NCI-H2107 treated with DMSO at 0.1 percent for 48 hours (cell line): ENCODE results near the gene RAD51B.
"Not testable (repeated sequence)": the region's sequence is repeated elsewhere in the genome, so short reads cannot be mapped to it uniquely, and the experiment has no call there.

Experiments
- DNase-seq: peaks from one replicate; lab custom pipeline; 2025; ENCODE audit not compliant: unreplicated experiment; lab: John Stamatoyannopoulos, UW

Gene RAD51B

DNA sequence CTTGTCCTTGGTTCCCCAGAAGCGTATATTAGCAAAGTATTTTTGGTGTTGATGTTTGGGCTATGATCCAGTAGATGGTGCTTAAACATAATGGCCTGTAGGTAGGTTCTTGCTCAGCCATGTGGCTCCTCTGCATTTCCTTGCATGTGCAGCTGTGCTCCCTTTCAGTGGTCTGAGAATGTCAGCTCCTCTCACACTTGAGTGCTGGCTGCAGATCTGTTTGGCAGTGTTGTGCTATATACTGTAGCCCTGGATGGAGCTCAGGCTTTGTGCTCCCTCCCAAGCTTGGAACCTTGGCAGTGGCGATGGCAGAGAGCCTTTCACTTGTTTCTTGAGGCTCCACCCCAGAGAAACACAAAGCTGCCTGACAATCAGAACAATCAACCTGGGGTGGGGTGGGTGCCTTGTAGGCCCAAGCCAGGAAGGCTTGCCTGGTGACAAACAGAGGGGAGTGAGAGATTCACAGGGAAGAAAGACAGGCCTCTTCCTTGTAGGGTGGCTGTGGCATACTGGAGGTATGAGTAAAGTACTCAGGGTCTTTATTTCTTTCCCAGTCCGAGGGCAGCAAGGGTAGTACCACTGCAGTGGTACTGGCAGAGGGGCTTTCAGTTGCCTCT is 255.3 kb downstream of the RAD51B start:
- DNase-seq = no peak

DNA sequence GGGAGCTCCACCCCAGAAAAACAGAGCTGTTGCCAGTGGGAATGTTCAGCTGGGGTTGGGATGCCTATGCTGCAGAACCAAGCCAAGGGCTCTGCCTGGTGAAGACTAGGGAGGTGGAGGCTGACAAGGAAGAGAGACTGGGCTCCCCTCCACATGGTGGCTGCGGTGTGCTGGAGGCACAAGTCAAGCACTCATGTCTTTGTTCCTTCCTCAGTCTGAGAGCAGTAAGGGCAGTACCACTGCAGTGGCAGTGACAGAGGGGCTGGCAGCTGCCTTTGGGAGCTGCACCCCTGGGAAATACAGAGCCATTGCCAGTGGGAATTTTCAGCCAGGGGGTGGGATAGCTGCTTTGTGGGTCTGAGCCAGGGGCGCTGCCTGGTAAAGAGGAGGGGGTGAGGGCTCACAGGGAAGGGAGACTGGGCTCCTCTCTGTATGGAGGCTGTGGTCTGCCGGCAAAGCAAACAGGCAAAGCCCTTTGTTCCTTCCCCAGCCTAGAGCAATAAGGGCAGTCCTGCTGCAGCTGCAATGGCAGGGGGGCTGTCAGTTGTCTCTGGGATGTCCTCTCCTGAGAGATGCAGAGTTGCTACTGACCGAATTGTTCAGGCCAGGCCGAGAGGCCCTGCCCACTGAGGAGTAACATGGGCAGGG is 255.9 kb downstream of the RAD51B start:
- no peak for DNase-seq

- DNase-seq = no peak
Measured at GRCh38 chr14:68076451-68076850, 256.9 kb downstream of the RAD51B start.

DNA sequence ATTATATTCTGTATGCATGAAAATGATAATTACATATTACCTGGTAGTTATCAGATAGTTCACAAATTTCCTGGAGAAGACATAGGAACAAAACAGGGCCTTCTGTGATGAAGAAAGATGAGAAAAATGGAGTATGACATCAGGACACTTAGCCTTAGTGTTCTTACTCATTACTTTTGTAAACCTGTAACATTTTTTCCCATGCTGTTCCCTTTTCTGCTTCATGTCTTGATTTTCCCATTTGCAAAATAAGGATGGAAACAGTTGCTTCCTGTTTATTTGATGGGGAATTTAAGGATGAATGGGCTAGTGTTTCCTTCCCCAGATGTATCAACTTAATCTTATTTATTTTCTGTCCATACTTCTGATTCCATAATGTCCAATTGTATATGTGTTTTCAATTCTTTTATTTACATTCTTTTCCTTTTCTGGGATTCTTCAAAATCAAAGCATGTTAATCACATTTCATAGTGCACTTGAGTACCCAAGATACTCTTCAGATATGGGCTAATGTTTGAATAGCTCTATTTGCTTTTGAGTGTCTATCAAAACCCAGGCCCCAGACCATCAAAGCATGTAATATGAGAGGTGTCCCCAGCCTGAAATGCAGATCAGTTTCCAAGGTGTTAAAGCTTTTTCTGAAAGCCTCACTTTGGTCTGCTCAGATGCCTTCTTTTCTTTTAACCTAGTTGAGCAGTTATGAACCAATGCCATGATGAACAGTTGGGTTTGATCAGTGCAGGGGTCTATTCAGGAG is 260.5 kb downstream of the RAD51B start:
- peak; percentile 84 for DNase-seq

GRCh38 chr14:68081489-68081888 is 261.9 kb downstream of the RAD51B start:
- no peak for DNase-seq

GRCh38 chr14:68082698-68083291 is 263.2 kb downstream of the RAD51B start:
- DNase-seq = no peak

DNA sequence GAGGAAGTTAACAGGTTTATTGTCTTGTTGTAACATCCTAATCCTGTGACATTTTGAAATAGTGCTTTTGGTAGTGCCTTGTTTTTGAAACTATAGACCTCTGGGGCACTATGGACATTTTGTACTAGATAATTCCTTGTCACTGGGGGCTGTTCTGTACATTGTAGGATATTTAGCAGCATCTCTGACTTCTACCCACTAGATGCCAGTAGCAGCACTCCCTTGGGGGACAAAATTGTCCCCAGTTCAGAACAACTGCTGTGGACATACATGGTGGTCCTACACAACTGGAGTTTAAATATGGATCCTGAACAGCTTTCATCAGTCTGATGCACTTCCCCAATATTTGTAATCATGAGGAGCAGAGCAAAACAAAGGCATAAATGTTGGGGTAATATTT is 264.7 kb downstream of the RAD51B start:
- no peak for DNase-seq

DNA sequence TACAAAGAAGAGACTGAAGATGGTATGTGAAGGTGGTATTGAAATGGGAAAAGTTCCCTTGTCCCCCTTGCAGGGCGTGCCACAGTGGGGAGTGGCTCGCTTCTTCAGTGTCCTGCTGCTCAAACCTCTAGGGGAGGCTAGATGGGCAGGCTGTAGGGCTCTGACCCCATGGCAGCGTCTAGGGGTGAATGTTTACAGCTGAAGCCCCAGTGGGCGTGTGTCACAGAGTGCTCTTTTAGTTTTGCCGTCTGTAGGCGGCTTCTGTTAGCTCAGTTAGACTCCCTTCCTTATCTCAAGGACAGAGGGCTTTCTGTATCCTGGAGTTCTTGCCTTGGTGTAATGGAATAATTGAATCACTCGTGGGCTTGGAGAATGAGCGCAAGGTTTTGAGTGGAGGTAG is 266.2 kb downstream of the RAD51B start:
- DNase-seq = no peak

- DNase-seq = peak; percentile 87
Measured at GRCh38 chr14:68088451-68088854, 268.9 kb downstream of the RAD51B start.

GRCh38 chr14:68089146-68089731 is 269.7 kb downstream of the RAD51B start:
- DNase-seq = peak; percentile 100

DNA sequence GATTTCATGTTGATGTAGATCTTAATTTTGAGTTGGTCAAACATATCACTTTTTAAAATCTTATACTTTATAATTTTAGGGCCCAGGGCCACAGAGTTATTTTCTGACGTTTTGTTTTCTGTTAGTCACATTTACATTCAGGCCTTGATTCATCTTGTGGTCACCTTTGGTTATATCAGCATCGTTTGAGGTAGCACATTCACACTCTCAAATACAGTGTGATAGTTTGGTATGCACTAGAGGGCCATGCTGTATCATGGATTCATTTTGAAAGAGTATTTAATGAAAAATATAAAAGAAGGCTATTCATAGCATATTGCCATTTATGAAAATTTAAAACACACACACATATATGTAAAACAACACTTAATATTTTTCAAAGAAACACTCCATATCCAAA is 274.6 kb downstream of the RAD51B start:
- no peak for DNase-seq

DNA sequence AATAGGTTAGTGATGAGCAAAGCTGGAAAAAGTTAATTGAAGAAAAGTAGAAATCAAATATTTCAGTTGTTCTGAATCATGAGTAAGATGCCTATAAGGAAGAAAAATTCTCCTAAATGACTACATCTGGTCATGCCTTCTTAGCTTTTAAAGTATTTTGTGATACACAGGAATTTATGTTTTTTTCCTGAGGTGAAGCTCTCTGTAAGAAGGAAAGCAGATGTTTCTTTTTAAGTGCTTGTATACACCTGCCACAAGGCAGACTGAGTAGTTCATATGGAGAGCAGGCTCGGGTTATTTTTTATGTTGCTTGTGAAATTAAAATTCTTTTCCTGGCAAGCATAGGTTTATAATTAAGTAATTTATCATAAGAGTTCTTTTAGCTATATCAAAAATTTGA is 275.2 kb downstream of the RAD51B start:
- DNase-seq = peak; percentile 59

DNA sequence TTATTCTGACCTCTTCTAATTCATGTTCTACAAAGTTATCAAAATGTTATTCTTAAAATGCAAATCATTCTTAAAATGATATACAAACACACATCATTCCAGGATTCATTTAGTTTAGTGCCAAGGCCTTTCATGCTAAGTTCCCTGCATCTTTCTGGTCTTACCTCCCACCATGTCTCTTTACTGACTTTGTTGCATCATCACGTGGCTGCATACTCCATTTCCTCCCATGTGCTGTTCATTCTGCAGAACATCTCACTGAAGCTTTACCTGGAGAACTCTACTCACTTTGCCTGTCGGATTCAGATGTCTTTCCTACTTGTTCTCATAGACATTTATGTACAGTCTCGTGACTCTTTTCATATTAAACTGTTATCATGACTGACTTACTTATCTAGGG is 278.1 kb downstream of the RAD51B start:
- no peak for DNase-seq

DNA sequence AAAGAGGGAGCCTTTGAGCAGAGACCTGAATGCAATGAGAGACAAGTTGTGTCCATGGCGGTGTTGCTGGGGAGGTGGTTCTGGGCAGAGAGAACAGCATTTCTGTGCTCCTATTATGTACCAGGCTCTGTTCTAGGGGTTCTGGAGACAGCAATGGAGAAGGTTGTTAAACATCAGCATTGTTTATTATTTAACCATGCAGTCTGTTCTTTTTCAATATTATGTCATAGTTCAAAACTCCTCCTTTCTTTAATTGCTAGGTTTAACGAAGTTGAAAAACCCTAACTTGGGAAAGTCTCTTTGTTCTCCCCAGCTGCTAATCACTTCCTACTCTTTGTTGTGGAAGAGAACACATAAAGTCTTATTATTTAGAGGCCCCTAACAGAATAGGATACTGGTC is 279.3 kb downstream of the RAD51B start:
- no peak for DNase-seq

- DNase-seq = no peak
Measured at GRCh38 chr14:68099495-68100045, 280.0 kb downstream of the RAD51B start.

GRCh38 chr14:68101715-68102301 is 282.2 kb downstream of the RAD51B start:
- DNase-seq = not testable (repeated sequence)

DNA sequence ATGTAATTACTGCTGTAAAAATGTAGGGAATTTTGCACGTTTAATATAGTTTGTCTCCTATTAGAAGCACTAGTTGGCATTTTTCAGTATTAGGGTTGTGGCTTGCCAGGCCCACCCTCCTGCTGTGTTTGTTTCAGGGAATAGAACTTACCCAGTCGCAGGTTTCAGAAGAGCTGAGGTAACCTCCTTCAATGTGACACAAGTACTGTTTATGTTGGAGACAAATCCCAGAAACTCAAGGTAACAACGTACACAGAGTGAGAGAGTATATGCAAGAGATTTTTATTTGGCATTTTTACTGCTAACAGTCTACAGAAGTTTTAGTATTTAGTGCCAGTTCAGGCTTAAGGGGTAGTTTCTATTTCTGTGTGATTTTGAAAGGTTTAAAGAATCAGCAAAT is 284.3 kb downstream of the RAD51B start:
- DNase-seq = no peak

- DNase-seq = no peak
Measured at GRCh38 chr14:68104518-68104917, 284.9 kb downstream of the RAD51B start.

DNA sequence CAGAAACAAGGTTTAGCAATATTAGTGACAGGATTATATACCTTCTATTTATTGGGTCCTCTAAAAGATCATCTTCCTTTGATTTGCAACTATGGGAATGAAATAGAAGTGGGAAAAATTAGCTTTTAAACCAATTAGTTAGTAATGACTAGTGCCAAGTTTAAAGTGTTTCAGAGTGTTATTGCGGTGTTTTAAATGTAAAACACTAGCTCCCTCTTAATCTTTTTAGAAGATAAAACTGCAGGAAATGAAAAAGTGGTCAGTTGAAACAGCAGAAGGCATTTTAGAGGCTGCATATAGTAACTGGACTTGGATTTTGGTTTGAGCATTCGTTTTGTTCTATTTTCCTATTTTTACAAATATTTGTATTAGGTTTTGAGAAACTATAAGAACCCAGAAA is 286.2 kb downstream of the RAD51B start:
- DNase-seq = no peak

- no peak for DNase-seq
Measured at GRCh38 chr14:68106456-68106855, 286.9 kb downstream of the RAD51B start.

- no peak for DNase-seq
Measured at GRCh38 chr14:68106905-68107304, 287.3 kb downstream of the RAD51B start.
